ENCODE measurements around the gene STXBP1.

STXBP1 gene

GRCh38 chr9:127712371-127712770, 100.3 kb downstream of the STXBP1 start:
- in situ Hi-C loops (cut with MboI; ENCODE audit: low sequenced_read_pairs) = no loop called here

GRCh38 chr9:127712867-127713266, 100.8 kb downstream of the STXBP1 start:
- in situ Hi-C loops (cut with MboI; ENCODE audit: low sequenced_read_pairs) = no loop called here

DNA sequence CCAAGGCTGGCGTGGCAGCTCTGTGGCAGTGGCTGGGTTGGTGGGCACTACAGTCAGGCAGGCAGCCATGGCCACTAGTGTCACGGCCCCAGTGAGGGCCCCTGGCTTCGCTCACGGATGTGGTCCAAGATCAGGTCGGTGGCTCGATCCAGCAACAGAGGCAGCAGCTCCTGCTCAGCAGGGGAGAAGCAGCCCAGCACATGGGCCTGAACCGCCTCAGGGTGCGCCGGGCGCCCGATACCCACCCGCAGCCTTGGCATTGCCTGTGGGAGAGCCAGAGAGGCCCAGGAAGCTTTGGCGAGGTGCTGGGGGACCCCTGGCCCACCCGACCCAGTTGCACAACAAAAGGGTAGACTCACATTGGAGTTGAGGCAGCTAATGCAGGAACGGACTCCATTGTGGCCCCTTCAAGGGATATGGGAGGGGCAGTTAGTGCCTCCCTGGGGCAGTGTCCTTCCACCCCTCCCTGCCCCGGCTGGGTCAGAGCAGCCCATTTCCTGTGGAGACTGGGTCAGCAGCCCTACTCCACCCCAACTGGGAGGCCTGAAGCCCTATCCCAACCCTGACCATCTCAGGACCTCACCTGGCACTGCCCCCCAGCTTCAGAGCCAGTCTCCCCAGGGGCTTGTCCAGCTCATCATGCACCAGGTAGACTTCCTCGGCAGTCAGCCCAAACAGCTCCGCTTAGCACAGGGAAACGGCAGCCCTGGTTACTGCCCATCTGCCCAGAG, 102.1 kb downstream of the STXBP1 start:
- in situ Hi-C loops (cut with MboI; ENCODE audit: low sequenced_read_pairs) = no loop called here

- in situ Hi-C loops (cut with MboI; ENCODE audit: low sequenced_read_pairs) = no loop called here
Measured at GRCh38 chr9:127714951-127715469, 102.9 kb downstream of the STXBP1 start.

DNA sequence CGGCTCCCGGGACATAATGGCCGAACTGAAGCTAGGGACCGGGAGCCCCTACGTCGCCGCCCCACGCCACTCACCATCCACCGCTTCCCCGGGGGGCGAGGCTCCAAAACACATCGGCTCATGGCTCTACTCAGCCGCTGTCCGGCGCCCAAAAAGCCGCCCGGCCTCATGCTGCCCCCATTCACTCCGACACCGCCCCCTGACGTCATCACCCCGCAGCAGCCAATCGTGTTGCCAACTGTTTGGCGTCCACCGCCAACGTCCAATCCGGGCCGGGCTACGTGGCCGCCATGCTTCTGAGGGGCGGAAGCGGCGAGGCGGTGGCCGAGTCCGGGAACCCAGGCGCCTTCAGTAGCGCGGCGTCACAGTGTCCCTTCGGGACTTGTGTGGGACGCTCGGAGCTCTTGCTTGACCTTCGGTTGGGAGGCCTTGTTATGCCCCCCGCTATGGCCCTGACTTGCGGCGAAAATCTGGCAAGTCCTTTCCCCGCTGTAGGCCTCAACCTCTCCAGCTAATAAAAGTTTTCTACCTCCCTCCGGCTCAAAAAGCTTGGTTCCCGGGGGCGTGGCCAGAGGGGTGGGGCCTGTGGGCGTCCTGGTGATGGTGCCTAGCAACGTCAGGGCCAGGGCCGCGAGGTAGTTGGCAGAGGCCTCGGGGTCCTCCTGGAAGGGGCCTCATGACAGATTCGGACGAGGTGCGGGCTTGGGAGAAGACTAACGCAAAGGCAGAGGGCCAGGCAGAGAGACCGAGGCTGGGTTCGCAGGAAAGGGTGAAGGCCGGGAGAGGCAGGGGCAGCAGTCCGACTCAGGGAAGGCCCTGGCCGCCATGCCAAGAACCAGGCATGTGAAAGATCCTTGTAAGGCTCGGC, 103.6 kb downstream of the STXBP1 start, which contains the start of the genes PTRH1 and TTC16:
Gene PTRH1 (minus strand): TSS at position 194 of the 868 bp plus-strand sequence. CDS start 24 bp downstream, at position 170.
Gene TTC16 (plus strand): TSS at position 610 of the 868 bp plus-strand sequence. CDS start 67 bp downstream, at position 677.
- in situ Hi-C loops (cut with MboI; ENCODE audit: low sequenced_read_pairs) = no loop called here

DNA sequence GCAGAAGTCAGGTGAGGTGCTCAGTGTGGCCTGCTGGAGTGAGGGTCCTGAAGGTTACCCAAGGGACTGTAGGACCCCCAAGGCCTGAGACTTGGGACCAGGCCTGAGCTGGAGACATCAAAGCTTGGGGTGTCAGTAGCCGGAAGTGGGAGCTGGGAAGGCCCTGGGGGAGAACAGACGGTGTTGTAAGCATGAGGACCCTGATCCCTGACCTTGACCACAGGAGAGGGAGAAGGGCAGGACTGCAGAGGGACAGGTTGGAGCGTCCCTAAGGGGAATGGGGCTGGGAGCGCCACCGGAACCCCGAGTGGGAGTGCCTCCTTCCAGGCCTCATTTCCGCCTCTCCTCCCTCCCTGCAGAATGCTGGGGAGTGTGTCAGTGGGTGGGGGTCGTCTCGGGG, 104.3 kb downstream of the STXBP1 start:
- in situ Hi-C loops (cut with MboI; ENCODE audit: low sequenced_read_pairs) = no loop called here

DNA sequence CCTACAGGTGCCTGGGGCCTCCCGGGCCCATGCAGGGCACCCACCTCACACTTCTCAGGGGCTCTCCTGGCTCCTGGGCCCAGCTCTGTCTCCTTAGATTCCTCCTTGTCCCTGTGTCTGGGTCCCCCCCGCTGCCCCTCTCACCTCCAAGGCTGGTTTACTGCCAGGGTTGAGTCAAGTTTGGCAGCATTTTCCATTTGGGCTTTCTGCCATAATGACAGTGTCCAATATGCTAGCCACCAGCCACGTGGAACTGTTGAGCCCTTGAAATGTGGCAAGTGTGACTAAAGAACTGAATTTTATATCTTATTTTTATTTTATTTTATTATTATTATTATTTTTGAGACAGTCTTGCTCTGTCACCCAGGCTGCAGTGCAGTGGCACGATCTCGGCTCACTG, 105.7 kb downstream of the STXBP1 start:
- in situ Hi-C loops (cut with MboI; ENCODE audit: low sequenced_read_pairs) = no loop called here

GRCh38 chr9:127720031-127720864, 108.2 kb downstream of the STXBP1 start:
- in situ Hi-C loops (cut with MboI; ENCODE audit: low sequenced_read_pairs) = no loop called here

GRCh38 chr9:127720865-127721227, 108.8 kb downstream of the STXBP1 start:
- in situ Hi-C loops (cut with MboI; ENCODE audit: low sequenced_read_pairs) = no loop called here

- in situ Hi-C loops (cut with MboI; ENCODE audit: low sequenced_read_pairs) = no loop called here
Measured at GRCh38 chr9:127721391-127721821, 109.3 kb downstream of the STXBP1 start.

DNA sequence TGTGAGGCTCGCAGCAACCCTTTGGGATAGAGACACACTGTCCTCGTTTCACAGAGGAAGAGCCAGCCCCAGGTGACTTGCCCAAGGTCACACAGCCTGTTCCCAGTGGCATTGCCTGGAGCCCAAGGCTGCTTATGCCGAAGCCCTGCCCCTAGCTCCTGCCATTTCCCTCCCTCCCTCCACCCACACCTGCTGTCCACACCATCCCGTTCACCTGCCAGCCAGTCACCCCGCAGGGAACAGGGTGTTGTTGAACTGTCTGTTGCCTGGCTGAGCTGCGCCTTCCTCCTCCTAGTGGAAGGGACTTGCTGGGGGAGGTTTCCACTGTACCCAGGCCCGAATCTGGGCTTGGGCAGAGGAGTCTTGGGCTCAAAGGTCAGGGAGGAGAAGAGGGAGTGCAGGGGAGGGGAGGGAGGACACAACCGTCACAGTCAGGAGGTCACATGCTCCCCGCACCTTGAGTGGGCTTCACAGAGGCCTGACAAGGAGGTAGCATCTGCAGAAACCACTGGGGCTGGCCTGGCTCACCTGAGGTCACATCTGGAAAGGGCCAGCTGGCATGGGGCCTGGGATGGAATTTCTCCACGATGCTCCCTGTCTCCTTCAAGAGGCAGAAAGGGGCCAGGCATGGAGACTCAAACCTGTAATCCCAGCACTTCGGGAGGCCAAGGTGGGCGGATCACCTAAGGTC, 110.1 kb downstream of the STXBP1 start:
- in situ Hi-C loops (cut with MboI; ENCODE audit: low sequenced_read_pairs) = no loop called here

- in situ Hi-C loops (cut with MboI; ENCODE audit: low sequenced_read_pairs) = no loop called here
Measured at GRCh38 chr9:127723013-127723412, 110.9 kb downstream of the STXBP1 start.

- in situ Hi-C loops (cut with MboI; ENCODE audit: low sequenced_read_pairs) = no loop called here
Measured at GRCh38 chr9:127723444-127723843, 111.4 kb downstream of the STXBP1 start.

- in situ Hi-C loops (cut with MboI; ENCODE audit: low sequenced_read_pairs) = no loop called here
Measured at GRCh38 chr9:127724012-127724411, 111.9 kb downstream of the STXBP1 start.

DNA sequence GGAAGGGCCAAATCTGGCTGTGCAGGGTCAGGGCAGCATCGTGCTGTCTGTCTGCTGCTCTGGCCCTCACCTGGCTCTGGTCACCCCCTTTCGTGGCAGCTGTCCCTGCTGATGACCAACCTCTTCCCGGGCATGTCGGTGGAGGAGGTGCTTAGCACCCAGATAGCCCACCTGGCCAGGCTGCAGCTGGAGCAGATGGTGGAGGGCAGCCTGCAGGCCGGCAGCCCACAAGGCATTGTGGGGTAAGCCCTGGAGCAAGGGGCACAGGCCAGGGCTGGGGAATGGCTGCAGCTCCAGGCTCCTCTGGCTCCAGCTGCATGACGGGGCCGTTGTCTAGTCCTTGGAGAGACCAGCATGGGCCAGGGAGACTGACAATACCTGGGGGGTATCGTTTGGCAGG, 114.8 kb downstream of the STXBP1 start:
- in situ Hi-C loops (cut with MboI; ENCODE audit: low sequenced_read_pairs) = loop anchor here (25.0 kb wide), 1 partner anchor 215 kb away; no protein-coding TSS in a partner anchor

- in situ Hi-C loops (cut with MboI; ENCODE audit: low sequenced_read_pairs) = loop anchor here (25.0 kb wide), 1 partner anchor 217 kb away; no protein-coding TSS in a partner anchor
Measured at GRCh38 chr9:127728808-127729207, 116.7 kb downstream of the STXBP1 start.

DNA sequence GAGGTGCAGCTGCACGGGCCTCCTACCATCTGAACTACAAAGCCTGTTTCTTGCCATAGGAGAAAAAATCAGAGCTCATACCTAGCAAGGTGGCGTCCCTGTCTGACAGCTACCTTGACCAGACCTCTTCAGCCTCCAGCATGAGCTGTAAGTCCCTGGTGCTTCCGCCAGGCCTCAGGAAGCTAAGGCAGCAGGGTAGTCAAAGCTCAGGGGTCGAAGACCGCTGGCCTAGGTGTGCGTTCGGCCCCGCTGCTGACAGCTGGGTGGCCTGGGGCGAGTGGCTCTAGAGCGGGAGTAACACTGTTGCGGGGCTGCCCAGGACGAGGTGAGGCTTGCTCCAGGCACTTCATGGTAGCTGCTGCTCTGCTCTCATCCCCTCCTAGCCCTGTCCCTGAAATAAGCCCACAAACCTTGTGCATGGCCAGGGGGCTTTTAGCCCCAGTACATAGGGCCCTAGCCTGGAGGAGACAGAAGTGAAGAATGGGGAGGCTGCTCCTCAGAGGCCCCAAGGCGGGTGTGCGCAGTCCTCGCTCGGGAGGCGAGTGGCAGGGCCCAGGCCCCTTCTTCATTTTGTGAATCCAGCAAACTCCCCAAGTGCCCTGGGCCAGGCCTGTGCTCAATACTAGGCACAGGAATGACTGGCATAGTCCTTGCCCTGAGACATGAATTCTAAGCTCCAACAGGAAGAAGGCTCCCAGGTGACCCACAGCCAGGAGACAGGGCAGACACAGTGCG, 117.6 kb downstream of the STXBP1 start:
- in situ Hi-C loops (cut with MboI; ENCODE audit: low sequenced_read_pairs) = loop anchor here (10.0 to 25.0 kb wide), 2 partner anchors 145 to 217 kb away; partner anchors contain the start of gene AK1

- in situ Hi-C loops (cut with MboI; ENCODE audit: low sequenced_read_pairs) = loop anchor here (10.0 to 25.0 kb wide), 2 partner anchors 145 to 218 kb away; partner anchors contain the start of gene AK1
Measured at GRCh38 chr9:127730262-127730661, 118.2 kb downstream of the STXBP1 start.

GRCh38 chr9:127730799-127731410, 118.8 kb downstream of the STXBP1 start:
- in situ Hi-C loops (cut with MboI; ENCODE audit: low sequenced_read_pairs) = loop anchor here (10.0 to 25.0 kb wide), 2 partner anchors 144 to 219 kb away; partner anchors contain the start of gene AK1
